GM20431 (cell line): Measurements from ENCODE around the gene RAF1.
"Not testable (repeated sequence)": the region's sequence is repeated elsewhere in the genome, so short reads cannot be mapped to it uniquely, and the experiment has no call there.

Experiments
- in situ Hi-C: fragments of 300-500 bp; cut with MseI, MboI; formaldehyde crosslinking; loops from one replicate; pipeline ENCODE4 v1.15.0; 2020; ENCODE audit warnings: low sequenced_read_pairs; ENCODE audit not compliant: unreplicated experiment

The RAF1 gene

GRCh38 chr3:12648384-12648959, 15.4 kb downstream of the RAF1 start:
- in situ Hi-C loops: no loop called here

- in situ Hi-C loops: no loop called here
Measured at GRCh38 chr3:12644331-12644937, 19.5 kb downstream of the RAF1 start.

DNA sequence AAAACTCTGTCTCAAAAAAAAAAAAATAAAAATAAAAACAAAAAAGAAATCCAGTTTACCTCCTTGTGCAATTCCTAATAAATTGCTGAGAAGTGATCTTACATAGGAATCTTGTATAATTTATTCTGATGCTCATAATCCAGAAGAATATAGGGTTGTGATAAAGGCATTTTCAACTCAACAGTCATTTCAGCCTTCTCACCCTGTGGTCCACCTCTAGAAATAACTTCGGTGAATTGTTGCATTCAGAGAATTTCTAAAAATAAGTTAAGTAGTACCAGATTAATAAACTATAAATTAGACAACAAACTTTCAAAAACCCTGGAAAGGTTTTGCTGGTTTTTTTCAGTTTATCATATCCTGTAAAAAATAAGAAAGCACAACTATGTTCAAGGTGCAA, 20.2 kb downstream of the RAF1 start:
- in situ Hi-C loops: no loop called here

GRCh38 chr3:12643010-12643380, 20.9 kb downstream of the RAF1 start:
- in situ Hi-C loops: no loop called here

DNA sequence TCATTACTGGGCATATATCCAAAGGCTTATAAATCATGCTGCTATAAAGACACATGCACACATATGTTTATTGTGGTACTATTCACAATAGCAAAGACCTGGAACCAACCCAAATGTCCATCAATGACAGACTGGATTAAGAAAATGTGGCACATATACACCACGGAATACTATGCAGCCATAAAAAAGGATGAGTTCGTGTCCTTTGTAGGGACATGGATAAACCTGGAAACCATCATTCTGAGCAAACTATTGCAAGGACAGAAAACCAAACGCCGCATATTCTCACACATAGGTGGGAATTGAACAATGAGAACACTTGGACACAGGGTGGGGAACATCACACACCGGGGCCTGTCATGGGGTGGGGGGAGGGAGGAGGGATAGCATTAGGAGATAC, 23.1 kb downstream of the RAF1 start:
- in situ Hi-C loops: not testable (repeated sequence)

DNA sequence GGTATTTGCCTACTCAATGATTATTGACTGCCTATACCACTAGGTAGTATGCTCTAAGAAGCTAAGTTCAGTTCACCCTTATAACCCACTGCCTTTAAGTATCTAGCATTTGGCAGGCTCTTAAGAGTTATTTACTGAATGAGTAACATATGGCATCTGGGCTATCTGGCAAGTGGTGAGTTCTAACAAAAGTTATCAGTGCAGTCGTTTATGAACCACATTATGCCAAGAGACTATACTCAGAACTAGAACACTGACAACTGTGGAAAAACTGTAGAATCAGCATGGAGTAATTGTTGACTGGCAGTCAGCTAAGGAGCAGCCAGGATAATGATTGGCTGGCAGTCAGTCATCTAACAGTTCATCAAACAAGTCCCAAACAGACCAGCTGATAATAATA, 25.8 kb downstream of the RAF1 start:
- in situ Hi-C loops: no loop called here

DNA sequence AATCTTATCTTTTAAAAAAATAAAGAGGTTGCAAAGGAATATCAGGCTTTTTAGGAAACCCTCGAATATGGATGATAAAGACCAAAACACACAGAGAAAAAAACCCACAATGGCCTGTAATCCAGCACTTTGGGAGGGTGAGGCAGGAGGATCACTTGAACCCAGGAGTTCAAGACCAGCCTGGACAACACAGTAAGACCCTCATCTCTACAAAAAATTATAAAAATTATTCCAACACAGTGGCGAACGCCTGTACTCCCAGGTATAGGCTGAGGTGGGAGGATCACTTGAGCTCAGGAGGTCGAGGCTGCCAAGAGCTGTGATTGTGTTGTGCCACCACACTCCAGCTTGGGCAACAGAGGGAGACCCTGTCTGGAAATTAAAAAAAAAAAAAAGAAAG, 30.8 kb downstream of the RAF1 start:
- in situ Hi-C loops: no loop called here

DNA sequence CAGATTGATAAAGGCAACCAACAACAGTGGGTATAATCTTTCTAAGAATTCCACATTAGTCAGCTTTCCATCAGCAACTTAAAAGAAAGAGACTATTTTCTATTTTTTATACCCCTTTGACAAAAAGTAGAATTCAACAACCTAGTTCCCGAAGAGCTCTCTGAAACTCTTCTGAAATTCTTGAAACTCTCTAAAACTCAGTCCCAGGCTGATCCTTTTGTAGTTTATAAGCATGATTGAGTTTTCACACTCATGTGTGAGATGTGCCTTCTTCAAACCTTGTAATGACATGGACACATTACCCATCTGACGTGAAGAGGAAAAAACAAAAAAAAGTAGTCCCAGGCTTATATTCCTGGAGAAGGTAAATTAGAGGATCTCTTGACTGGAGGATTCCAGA, 31.4 kb downstream of the RAF1 start:
- in situ Hi-C loops: no loop called here

DNA sequence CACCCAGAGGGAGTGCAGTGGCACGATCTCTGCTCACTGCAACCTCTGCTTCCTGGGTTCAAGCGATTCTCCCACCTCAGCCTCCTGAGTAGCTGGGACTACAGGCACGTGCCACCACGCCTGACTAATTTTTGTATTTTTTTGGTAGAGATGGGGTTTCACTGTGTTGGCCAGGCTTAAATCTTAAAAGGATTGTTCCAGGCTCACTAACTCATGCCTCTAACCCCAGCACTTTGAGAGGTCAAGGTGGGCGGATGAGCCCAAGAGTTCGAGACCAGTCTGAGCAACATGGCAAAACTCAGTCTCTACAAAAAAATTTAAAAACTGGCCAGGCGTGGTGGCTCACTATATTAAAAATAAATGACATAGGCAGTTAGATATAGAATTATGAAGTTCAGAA, 33.1 kb downstream of the RAF1 start:
- in situ Hi-C loops: not testable (repeated sequence)

GRCh38 chr3:12630292-12630691, 33.6 kb downstream of the RAF1 start:
- in situ Hi-C loops: no loop called here

GRCh38 chr3:12629560-12629959, 34.4 kb downstream of the RAF1 start:
- in situ Hi-C loops: no loop called here

GRCh38 chr3:12628813-12629212, 35.1 kb downstream of the RAF1 start:
- in situ Hi-C loops: no loop called here

- in situ Hi-C loops: no loop called here
Measured at GRCh38 chr3:12627370-12627769, 36.5 kb downstream of the RAF1 start.

- in situ Hi-C loops: not testable (repeated sequence)
Measured at GRCh38 chr3:12624964-12625363, 39.0 kb downstream of the RAF1 start.

GRCh38 chr3:12624056-12624455, 39.9 kb downstream of the RAF1 start:
- in situ Hi-C loops: no loop called here

DNA sequence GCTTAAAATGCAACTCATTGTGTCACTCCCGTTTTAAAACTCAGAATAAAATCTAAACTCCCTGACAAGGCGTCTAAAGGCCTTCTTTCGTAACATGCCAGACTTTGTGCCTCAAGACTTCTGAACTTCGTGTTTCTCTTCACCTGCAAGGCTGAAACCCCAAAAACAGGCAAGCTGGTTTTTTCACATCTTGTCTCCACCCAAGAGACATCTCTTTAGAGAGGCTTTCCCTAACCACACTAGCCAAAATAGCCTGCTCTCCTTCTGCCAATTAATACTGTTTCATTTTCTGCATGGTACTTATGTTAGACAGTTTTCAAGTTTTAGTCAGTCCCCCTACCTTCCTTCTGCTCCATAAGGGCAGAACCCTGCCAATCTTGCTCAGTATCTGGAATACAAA, 41.6 kb downstream of the RAF1 start:
- in situ Hi-C loops: no loop called here

- in situ Hi-C loops: no loop called here
Measured at GRCh38 chr3:12620729-12621128, 43.2 kb downstream of the RAF1 start.

GRCh38 chr3:12620305-12620704, 43.6 kb downstream of the RAF1 start:
- in situ Hi-C loops: no loop called here

DNA sequence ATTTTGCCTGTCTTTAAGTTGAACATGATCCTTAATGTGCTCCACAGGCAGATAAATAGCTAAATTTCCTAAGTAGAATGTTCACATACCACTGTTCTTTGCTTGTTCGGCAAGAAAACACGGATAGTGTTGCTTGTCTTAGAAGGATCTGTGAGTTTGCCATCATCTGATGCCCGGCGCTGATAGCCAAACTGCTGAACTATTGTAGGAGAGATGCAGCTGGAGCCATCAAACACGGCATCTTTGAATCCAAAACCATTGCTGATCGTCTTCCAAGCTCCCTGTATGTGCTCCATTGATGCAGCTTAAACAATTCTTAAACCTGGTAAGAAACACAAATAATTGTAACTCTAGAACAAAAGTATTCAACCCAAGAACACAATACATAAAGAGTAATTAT, 45.5 kb downstream of the RAF1 start:
- in situ Hi-C loops: no loop called here

- in situ Hi-C loops: no loop called here
Measured at GRCh38 chr3:12615266-12615665, 48.7 kb downstream of the RAF1 start.

GRCh38 chr3:12613250-12613649, 50.7 kb downstream of the RAF1 start:
- in situ Hi-C loops: no loop called here

DNA sequence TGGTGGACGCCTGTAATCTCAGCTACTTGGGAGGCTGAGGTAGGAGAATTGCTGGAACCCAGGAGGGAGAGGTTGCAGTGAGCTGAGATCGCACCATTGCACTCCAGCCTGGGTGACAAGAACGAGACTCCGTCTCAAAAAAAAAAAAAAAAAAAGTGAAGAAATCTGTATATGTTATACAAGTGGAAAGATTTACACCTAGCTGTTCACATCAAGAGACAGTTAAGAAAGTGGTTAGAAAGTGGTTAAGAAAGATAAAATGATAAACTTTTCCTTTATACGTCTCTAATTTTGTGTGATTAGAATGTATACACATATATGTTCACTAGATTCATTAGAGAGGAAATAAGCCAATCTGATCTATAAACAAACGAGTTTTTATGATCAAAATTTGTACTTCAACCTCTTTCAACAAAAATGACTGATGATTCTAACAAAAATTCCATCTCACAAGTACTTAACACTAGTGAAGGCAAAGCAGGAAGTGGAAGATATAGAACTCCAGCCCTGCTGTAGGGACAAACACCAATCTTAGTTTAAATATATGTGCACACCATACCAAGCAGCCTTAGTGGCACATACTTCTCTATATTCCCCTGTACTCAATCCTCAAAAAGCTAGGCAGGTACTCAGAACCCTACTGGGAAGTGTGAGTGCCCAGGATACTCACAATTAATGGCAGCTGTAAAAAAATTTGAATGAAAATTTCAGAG, 51.2 kb downstream of the RAF1 start:
- in situ Hi-C loops: no loop called here
